ENCODE measurements around the gene NSFL1C. TPM values are rescaled to one million over a fixed set of nuclear protein-coding genes. Genes with fewer than 3 reads are reported as not detected.

The NSFL1C gene
- total and polyA plus RNA-seq, 12 donors, result 46.1 to 510 (median 98.9) TPM

DNA sequence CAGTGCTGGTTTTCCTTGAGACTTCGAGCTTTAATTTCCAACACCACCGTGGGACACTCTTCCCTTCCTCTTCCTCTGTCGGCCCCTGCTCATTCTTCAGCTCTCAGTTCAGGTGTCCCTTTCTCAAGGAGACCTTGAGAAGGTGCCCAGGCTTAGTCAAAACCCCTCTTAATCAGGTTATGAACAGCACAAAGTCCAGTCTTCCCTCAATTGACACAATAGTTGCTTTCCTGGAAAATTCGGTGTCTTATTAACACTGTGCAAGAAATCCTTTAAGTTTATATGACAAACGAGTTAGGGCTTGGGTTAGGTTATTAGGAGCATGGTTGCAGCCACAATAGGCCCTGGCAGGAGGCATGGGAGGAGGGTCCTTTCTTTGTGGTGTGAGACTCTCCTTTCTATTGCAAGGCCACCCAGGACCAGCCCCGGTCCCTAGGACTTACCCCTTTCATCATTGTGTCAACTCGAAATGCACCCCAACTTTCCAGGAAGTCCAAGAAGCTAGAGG is 1.5 kb upstream of the NSFL1C start:
- intact Hi-C loops (cut with DNase I), result no loop called here
- peak in 1 of 7 donors; percentile 34 for DNase-seq
- 61 to 74% (median 67%) methylated on average over 7 of the region's 7 CpGs for WGBS, 4 donors
- peaks cover 0 to 4% of the 10 kb centered on the region in 2 donors for H3K36me3 ChIP-seq (replicated peaks in 1 of 2)
- TF ChIP-seq POLR2A (IDR thresholded peaks at IDR 0.05), result no peak
- TF ChIP-seq, protein P1, sequence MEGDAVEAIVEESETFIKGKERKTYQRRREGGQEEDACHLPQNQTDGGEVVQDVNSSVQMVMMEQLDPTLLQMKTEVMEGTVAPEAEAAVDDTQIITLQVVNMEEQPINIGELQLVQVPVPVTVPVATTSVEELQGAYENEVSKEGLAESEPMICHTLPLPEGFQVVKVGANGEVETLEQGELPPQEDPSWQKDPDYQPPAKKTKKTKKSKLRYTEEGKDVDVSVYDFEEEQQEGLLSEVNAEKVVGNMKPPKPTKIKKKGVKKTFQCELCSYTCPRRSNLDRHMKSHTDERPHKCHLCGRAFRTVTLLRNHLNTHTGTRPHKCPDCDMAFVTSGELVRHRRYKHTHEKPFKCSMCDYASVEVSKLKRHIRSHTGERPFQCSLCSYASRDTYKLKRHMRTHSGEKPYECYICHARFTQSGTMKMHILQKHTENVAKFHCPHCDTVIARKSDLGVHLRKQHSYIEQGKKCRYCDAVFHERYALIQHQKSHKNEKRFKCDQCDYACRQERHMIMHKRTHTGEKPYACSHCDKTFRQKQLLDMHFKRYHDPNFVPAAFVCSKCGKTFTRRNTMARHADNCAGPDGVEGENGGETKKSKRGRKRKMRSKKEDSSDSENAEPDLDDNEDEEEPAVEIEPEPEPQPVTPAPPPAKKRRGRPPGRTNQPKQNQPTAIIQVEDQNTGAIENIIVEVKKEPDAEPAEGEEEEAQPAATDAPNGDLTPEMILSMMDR (IDR thresholded peaks at IDR 0.05), result no peak
- no peak overlapping the region for H3K4me3 ChIP-seq
- H3K27ac ChIP-seq, result peak overlapping the region in 2 of 5 donors; percentile 1 to 96
- no peaks in the 10 kb centered on the region for H3K9me3 ChIP-seq (replicated peaks in 1 of 3)
- H3K27me3 ChIP-seq, result no peaks in the 10 kb centered on the region
- H3K4me1 ChIP-seq (replicated peaks in 1 of 2), result peaks cover 12 to 45% of the 10 kb centered on the region in 2 donors

- no peak for TF ChIP-seq POLR2A (IDR thresholded peaks at IDR 0.05)
- TF ChIP-seq, protein P1 (IDR thresholded peaks at IDR 0.05), result no peak
- intact Hi-C loops (cut with DNase I), result no loop called here
- peaks cover 12 to 51% of the 10 kb centered on the region in 2 donors for H3K4me1 ChIP-seq (replicated peaks in 1 of 2)
- peak overlapping the region in 4 of 5 donors; percentile 13 to 99 (median 92) for H3K27ac ChIP-seq
- DNase-seq, result peak in 5 of 7 donors; percentile 31 to 67 (median 45)
- peak overlapping the region in 1 of 4 donors; percentile 98 for H3K4me3 ChIP-seq
- H3K27me3 ChIP-seq, result no peaks in the 10 kb centered on the region
- no peaks in the 10 kb centered on the region for H3K9me3 ChIP-seq (replicated peaks in 1 of 3)
- H3K36me3 ChIP-seq (replicated peaks in 1 of 2), result peaks cover 0 to 4% of the 10 kb centered on the region in 2 donors
- WGBS, 4 donors, result 58 to 65% (median 60%) methylated on average over 20 to 22 of the region's 22 CpGs
These were observed 887 bp upstream of the NSFL1C start for GRCh38 chr20:1467355-1468116.

DNA sequence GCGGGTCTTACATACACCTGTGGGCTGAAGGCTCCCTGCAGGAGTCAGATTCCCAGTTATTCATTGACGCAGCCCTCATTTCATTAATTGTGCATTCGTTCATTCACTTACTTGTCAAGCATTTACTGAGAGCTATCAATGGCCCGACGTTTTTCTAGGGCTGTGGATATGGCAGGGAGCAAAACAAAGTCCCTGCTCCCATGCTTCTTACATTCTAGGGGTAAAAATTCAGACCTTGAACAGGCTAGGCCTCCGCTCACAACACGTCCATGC is 369 bp upstream of the NSFL1C start:
- H3K4me3 ChIP-seq, result peak overlapping the region in 1 of 4 donors; percentile 98
- H3K9me3 ChIP-seq (replicated peaks in 1 of 3), result no peaks in the 10 kb centered on the region
- TF ChIP-seq, protein P1 (IDR thresholded peaks at IDR 0.05), result peak in 1 of 6 experiments; percentile 5
- no peak for TF ChIP-seq POLR2A (IDR thresholded peaks at IDR 0.05)
- intact Hi-C loops (cut with DNase I), result no loop called here
- H3K4me1 ChIP-seq (replicated peaks in 1 of 2), result peaks cover 15 to 56% of the 10 kb centered on the region in 2 donors
- no peaks in the 10 kb centered on the region for H3K27me3 ChIP-seq
- 0 to 5% (median 2%) methylated on average over 6 to 7 of the region's 7 CpGs for WGBS, 4 donors
- peaks cover 0 to 4% of the 10 kb centered on the region in 2 donors for H3K36me3 ChIP-seq (replicated peaks in 1 of 2)
- peak overlapping the region in 4 of 5 donors; percentile 13 to 99 (median 92) for H3K27ac ChIP-seq
- DNase-seq, result no peak

DNA sequence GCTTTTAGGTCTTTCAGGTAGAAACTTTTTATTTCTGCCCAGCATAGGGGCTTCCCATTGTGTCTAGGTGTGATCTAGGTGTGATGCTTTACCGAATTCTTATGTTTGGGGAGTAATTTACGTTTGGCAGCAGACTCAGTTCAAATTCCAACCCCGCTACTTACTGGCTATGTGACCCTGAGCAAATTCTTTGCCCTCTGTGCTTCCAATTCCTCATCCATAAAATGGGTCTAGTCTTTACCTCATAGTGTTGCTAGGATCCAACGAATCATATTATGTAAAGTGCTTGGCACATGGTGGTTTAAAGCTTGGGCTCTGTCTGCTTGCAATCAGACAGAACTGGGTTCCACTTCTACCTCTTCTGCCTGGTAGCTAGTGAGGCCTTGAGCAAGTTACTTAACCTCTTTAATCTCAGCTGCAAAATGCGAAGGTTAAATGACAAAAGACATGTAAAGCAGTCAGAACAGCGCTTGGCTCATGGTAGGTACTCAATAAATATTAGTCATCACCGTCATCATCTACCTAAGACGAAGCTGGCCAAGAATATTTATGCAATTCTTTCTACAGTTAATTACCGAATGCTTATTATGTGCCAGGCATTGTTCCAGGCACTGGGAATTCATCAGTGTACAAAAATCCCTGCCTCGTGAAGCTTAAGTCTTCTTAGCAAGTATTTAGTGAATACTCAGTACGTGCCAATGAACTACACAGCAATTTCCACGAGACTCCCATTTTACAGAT is 1.0 kb downstream of the NSFL1C start:
- Histone ChIP-seq H3K27me3 (no peaks in the 10 kb centered on the region), H3K4me3 (peak overlapping the region in 3 of 4 donors; percentile 52 to 98 (median 61)), H3K27ac (peak overlapping the region; percentile 51 to 99 (median 88)), H3K36me3 (replicated peaks in 1 of 2) (peaks cover 0 to 4% of the 10 kb centered on the region in 2 donors), H3K9me3 (replicated peaks in 1 of 3) (no peaks in the 10 kb centered on the region), H3K4me1 (replicated peaks in 1 of 2) (peaks cover 18 to 63% of the 10 kb centered on the region in 2 donors)
- intact Hi-C loops (cut with DNase I), result no loop called here
- peak in 3 of 7 donors; percentile 45 to 73 (median 50) for DNase-seq
- TF ChIP-seq POLR2A (IDR thresholded peaks at IDR 0.05), result peak in 1 of 2 donors; percentile 50
- TF ChIP-seq, protein P1 (IDR thresholded peaks at IDR 0.05), result no peak
- 21 to 28% (median 24%) methylated on average over 12 of the region's 12 CpGs for WGBS, 4 donors
